Subcutaneous abdominal adipose tissue (tissue), 5 donors: Measurements from ENCODE around the gene CDKN2A.

Experiments
- H3K27ac ChIP-seq: one replicate; pipeline ENCODE4 v1.7.0; 2013; ENCODE audit warnings: low read depth, mild to moderate bottlenecking, inconsistent platforms, low read length, moderate library complexity
- H3K27me3 ChIP-seq, 5 donors: one replicate each; pipeline ENCODE4 v1.7.0; 2013; ENCODE audit warnings: low read length in 5 of 5, inconsistent platforms in 1 of 5; ENCODE audit not compliant: control insufficient read depth in 5 of 5, insufficient read depth in 4 of 5
- H3K36me3 ChIP-seq, 5 donors: one replicate each; pipeline ENCODE4 v1.7.0; 2013; ENCODE audit warnings: low read length in 5 of 5; ENCODE audit not compliant: control insufficient read depth in 5 of 5, insufficient read depth in 5 of 5
- H3K4me1 ChIP-seq, 5 donors: one replicate each; pipeline ENCODE4 v1.7.0; 2013; ENCODE audit warnings: low read length in 5 of 5, mild to moderate bottlenecking in 3 of 5, moderate library complexity in 1 of 5; ENCODE audit not compliant: control insufficient read depth in 5 of 5, insufficient read depth in 5 of 5
- H3K4me3 ChIP-seq, 5 donors: one replicate each; pipeline ENCODE4 v1.7.0; 2013; ENCODE audit warnings: low read length in 5 of 5, low read depth in 1 of 5
- H3K9ac ChIP-seq, 5 donors: one replicate each; pipeline ENCODE4 v1.7.0; 2013; ENCODE audit warnings: low read length in 5 of 5, mild to moderate bottlenecking in 4 of 5, moderate library complexity in 3 of 5
- H3K9me3 ChIP-seq, 5 donors: one replicate each; pipeline ENCODE4 v1.7.0; 2013; ENCODE audit warnings: low read length in 5 of 5; ENCODE audit not compliant: control insufficient read depth in 5 of 5
- donor health status: healthy.
- donor health status: healthy.
- donor health status: healthy.
- donor health status: healthy.
- donor health status: healthy.

Gene CDKN2A

DNA sequence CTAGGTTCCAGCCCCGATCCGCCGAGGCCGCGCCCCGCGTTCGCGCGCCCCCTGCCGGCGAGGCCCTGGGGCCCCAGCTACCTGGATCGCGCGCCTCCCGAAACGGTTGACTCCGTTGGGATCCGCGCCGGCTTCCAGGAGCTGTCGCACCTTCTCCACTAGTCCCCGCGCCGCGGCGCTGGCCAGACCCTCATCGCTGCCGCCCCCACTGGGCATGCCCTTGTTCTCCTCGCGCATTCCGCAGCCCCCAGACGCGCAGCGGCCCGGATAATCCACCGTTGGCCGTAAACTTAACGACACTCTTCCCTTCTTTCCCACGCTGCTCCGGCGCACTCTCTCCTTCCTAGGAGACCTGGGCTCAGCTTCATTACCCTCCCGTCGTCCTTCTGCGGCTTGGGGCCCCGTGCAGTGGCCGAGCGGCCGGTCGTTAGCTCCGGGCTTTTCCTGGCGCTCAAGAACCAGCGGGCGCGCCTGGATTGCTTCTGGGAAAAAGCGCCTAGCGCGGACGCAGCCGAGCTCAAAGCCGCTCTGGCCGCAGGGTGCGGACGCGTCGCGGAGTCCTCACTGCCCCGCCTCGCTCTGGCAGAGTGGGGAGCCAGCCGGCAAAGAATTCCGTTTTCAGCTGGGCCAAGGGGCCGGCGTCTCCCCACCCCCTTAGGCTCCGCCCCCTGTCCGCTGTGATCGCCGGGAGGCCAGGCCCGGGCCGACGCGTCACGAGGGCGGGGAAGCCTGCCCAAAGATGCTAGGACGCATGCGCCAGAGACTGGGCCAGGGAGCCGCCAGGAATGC lies 14.7 kb upstream of the CDKN2A start, which contains the start of gene CDKN2B:
Gene CDKN2B, minus strand, starts transcription at position 589 of the 789 bp plus-strand sequence. Its CDS starts 352 bp downstream, at position 237.
- Histone ChIP-seq H3K36me3 (peaks cover 0 to 8% (median 3%) of the 10 kb centered on the region in 5 donors), H3K27ac (peak within 1 kb of the TSS; percentile 86), H3K9ac (peak within 1 kb of the TSS; percentile 77 to 91 (median 82)), H3K9me3 (no peaks in the 10 kb centered on the region), H3K4me3 (peak within 1 kb of the TSS; percentile 65 to 99 (median 87)), H3K4me1 (peaks cover 2 to 46% (median 32%) of the 10 kb centered on the region in 5 donors), H3K27me3 (peaks cover 0 to 13% (median 3%) of the 10 kb centered on the region in 5 donors)

DNA sequence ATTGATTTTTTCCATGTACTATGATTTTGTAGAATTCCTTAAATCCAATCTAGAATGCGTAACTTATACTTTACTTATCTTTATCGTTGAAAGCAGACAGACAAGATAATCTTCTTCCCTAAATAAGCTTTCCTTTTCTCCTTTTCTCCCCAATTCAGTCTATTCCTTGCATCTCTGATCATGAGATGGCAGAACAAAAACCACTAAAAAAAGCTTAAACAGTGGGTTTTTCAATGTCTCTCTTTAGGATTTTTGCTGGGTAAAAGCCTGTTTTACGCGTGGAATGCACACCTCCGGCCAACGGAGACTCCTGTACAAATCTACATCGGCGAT lies 14.2 kb upstream of the CDKN2A start:
- H3K27ac ChIP-seq: peak overlapping the region; percentile 86
- H3K9ac ChIP-seq: peak overlapping the region in 4 of 5 donors; percentile 79 to 91 (median 84)
- H3K27me3 ChIP-seq: peaks cover 0 to 13% (median 3%) of the 10 kb centered on the region in 5 donors

DNA sequence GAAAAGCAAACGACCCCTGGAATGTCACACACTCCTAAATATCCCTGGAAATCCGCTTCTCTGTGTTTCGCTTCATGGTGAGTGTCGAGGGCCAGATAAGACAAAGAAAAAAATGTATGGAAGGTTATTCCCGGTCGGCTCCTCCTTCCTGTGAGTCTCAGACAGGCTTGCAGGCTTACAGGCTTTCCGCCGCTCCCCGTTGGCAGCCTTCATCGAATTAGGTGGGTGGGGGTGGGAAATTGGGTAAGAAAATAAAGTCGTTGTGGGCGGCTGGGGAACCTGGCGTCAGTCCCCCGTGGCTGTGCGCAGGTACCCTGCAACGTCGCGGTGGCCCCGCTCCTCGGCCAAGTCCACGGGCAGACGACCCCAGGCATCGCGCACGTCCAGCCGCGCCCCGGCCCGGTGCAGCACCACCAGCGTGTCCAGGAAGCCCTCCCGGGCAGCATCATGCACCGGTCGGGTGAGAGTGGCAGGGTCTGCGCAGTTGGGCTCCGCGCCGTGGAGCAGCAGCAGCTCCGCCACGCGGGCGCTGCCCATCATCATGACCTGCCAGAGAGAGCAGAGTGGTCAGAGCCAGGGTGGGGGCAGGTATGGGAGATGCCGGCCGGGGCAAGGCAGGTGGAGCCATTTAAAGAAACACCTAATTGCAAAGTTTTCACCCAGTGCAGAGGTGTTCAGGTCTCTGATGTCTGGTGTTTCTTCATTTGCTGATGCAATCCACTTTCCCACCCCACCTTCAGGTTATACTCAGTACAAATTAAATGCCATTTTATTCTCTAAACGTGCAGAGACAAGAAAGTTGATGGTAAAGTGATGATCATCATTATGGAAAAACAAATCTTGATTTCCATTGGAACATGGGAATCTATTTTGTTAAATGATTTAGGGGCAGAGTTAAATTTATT lies 11.8 kb upstream of the CDKN2A start:
- Histone ChIP-seq H3K4me3 (peak overlapping the region; percentile 13 to 63 (median 45)), H3K27me3 (peaks cover 0 to 13% (median 3%) of the 10 kb centered on the region in 5 donors), H3K27ac (no peak overlapping the region), H3K9me3 (no peaks in the 10 kb centered on the region), H3K4me1 (peaks cover 2 to 60% (median 32%) of the 10 kb centered on the region in 5 donors), H3K36me3 (peaks cover 0 to 8% (median 5%) of the 10 kb centered on the region in 5 donors), H3K9ac (peak overlapping the region in 1 of 5 donors; percentile 22)

More for the DNA sequence above, 14.2 kb upstream of the CDKN2A start:
- Histone ChIP-seq H3K36me3 (peaks cover 0 to 8% (median 5%) of the 10 kb centered on the region in 5 donors), H3K4me1 (peaks cover 2 to 49% (median 32%) of the 10 kb centered on the region in 5 donors), H3K4me3 (peak overlapping the region; percentile 65 to 99 (median 87)), H3K9me3 (no peaks in the 10 kb centered on the region)

DNA sequence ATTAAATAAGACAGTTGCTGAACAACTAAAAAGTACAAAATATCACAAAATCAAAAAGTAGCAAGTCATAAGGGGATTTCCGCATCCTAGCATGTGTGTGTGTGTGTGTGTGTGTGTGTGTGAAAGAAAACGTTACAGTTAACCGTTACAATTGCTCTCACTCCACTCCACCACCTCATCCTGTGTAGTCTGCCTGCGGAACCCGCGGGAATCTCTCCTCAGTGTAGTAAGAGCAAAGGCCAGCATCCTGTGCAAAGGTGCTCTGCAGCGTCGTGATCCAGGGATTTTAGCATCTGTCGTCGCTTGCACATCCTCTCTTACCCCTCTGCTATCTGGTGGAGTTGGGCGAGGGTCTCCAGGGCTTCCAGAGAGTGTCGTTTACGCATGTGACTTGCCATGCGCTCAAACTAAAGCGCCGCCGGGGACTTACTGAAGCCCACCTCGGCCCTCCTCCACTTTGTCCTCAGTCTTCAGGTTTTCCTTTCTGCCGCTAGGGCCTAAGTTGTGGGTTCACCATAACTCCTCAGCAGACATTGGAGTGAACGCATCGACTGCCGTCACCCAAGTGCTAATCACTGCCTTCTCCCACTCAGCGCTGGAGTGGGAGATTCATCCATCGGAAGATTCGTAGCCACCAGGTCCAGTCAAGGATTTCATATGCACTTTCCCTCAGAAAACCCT lies 11.0 kb upstream of the CDKN2A start:
- peak overlapping the region; percentile 13 to 63 (median 45) for H3K4me3 ChIP-seq

DNA sequence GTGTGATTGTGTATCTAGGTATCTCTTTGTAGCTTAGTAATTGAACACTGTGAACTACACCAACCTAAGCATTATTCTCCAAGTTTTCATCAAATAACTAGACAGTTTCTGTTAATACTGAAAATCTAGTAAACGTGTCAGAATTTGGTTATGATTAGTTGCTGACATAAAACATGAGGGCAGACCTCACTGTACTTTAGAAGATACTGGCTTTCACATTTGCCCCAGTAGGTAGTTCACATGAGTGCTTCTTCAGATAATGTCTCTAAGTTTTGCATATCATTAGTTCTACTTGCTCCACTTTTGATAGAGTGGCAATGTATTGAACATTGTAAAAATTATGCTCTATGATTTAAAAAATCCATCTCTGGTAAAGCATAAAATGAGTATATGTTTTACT lies 7.8 kb upstream of the CDKN2A start:
- Histone ChIP-seq H3K27ac (no peak overlapping the region), H3K27me3 (peaks cover 0 to 13% (median 3%) of the 10 kb centered on the region in 5 donors), H3K9me3 (no peaks in the 10 kb centered on the region), H3K4me1 (peaks cover 0 to 45% (median 16%) of the 10 kb centered on the region in 5 donors), H3K9ac (no peak overlapping the region), H3K36me3 (peaks cover 0 to 8% (median 5%) of the 10 kb centered on the region in 5 donors), H3K4me3 (no peak overlapping the region)

More for the DNA sequence above, 11.0 kb upstream of the CDKN2A start:
- Histone ChIP-seq H3K9me3 (no peaks in the 10 kb centered on the region), H3K27ac (no peak overlapping the region), H3K4me1 (peaks cover 2 to 60% (median 32%) of the 10 kb centered on the region in 5 donors), H3K9ac (no peak overlapping the region), H3K27me3 (peaks cover 0 to 13% (median 3%) of the 10 kb centered on the region in 5 donors), H3K36me3 (peaks cover 0 to 8% (median 5%) of the 10 kb centered on the region in 5 donors)

DNA sequence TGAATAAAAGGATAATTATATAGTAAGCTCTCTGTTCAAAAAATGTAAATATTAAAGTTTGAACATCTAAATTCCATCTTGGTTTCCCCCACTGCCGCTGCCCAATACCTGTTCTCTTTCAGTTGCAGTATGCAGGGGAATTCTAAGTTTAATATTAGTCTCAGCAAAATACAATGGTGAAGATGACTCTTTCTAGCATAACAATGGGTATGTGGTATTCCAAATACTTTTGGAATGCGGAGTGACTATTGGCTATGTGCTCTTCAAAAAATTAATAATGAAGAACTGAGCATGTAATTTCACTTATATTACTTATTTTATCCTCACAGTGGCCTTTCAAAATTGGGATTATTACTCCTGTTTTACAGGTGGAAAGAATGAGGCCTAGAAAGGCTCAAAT lies 3.8 kb upstream of the CDKN2A start:
- Histone ChIP-seq H3K9ac (no peak overlapping the region), H3K4me1 (peaks cover 5 to 25% (median 20%) of the 10 kb centered on the region in 5 donors), H3K4me3 (no peak overlapping the region), H3K9me3 (no peaks in the 10 kb centered on the region), H3K27me3 (peaks cover 0 to 8% (median 7%) of the 10 kb centered on the region in 5 donors), H3K36me3 (no peaks in the 10 kb centered on the region), H3K27ac (no peak overlapping the region)

DNA sequence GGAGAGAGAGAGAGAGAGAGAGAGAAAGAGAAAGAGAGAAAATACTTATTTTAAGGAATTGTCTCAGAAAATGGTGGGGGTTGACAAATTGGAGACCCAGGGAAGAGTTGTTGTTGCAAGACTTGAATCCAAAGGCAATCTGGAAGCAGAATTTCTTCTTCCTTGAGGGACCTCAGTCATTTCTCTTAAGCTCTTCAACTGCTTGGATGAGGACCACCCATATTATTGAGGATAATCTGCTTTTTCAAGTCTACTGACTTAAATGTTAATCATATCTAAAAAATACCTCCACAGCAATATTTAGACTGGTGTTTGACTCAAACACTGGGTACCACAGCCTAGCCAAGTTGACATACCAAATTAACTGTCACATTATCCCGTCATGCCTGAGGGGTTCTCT lies 3.3 kb upstream of the CDKN2A start:
- peaks cover 0 to 8% (median 7%) of the 10 kb centered on the region in 5 donors for H3K27me3 ChIP-seq
- no peaks in the 10 kb centered on the region for H3K9me3 ChIP-seq
- H3K4me1 ChIP-seq: peaks cover 5 to 25% (median 15%) of the 10 kb centered on the region in 5 donors
- H3K36me3 ChIP-seq: no peaks in the 10 kb centered on the region
- no peak overlapping the region for H3K4me3 ChIP-seq
- no peak overlapping the region for H3K9ac ChIP-seq
- no peak overlapping the region for H3K27ac ChIP-seq

DNA sequence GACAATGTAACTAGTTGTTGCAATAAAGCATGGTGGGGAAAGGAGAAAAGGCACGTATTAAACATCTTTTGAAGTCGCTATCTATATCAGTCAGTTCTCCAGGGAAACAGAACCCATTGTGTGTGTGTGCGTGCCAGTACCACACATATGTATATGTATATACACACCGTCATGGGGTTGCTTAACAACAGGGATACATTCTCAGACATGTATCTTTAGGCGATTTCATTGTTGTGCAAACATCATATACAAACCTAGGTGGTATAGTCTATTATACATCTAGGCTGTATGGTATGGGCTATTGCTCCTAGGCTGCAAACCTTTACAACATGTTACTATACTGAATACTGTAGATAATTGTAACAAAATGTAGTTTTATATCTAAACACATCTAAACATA lies 2.7 kb upstream of the CDKN2A start:
- Histone ChIP-seq H3K36me3 (no peaks in the 10 kb centered on the region), H3K4me1 (peaks cover 5 to 25% (median 15%) of the 10 kb centered on the region in 5 donors), H3K27ac (no peak overlapping the region), H3K9ac (no peak overlapping the region), H3K4me3 (no peak overlapping the region), H3K9me3 (no peaks in the 10 kb centered on the region), H3K27me3 (peaks cover 0 to 8% (median 7%) of the 10 kb centered on the region in 5 donors)

DNA sequence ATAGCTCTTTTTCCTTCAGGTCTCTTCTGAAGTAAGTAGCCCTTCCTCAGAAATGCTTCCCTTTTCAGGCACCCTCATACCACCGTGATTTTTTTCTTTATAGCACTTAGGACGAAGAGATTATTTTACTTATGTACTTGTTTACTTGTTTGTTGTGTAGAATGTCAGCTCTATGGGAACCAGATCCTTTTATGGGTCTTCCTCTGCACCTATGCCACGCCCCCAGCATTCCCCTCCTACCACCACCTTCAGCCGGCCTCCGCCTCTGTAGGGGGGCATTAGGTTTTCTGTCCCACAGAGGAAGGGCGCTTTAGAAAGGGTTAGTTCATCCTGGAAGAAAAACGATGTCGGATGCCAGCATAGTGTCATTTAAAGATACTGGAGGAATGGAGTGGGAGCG lies 2.2 kb upstream of the CDKN2A start:
- Histone ChIP-seq H3K27me3 (peaks cover 0 to 12% (median 7%) of the 10 kb centered on the region in 5 donors), H3K27ac (no peak overlapping the region), H3K4me1 (peaks cover 5 to 25% (median 15%) of the 10 kb centered on the region in 5 donors), H3K4me3 (peak overlapping the region in 1 of 5 donors; percentile 69), H3K9ac (no peak overlapping the region), H3K36me3 (no peaks in the 10 kb centered on the region), H3K9me3 (no peaks in the 10 kb centered on the region)
